ENCODE data around the gene S100A10.

S100A10 gene

GRCh38 chr1:151935894-151936602 is 57.6 kb downstream of the S100A10 start:
- DNase-seq (ENCODE audit: low read depth, low spot score): no peak

DNA sequence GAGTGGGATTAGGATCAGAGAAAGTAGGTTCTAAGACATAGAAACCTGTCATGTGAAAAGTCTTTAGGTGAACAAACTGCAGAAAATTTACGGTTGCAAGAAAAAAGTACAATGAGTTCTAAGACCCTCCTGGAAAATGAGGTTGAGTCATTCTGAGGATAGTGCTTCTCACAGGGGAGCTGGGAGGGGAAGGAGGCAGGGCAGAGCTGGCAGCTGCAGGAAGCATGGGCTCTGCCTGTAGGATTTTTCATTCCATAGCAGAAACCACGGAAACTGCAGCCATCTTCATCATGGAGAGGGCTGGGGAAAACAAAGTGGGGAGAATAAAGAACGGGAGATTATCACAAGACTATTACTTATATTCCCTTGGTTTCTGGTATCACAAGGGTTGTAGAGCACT is 58.5 kb downstream of the S100A10 start:
- no peak for DNase-seq (ENCODE audit: low read depth, low spot score)

DNA sequence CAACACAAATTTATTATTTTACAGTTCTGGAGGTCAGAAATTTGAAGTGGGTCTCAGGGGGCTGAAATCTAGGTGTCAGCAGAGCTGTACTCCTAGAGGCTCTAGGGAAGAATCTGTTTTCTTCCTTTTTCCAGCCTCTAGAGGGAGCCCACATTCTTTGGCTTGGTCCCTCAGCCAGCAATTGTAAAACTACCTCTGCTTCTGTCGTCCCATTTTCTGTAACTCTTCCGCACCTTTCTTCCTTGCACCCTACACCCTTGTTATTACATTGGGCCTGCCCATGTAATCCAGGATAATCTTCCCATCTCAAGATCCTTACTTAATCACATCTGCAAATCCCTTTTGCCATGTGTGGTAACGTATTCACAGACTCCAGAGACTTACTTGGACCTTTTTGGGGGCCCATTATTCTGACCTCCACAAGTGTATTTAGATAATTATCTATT is 59.6 kb downstream of the S100A10 start:
- DNase-seq (ENCODE audit: low read depth, low spot score): peak; percentile 31

Measured in activated CD4-positive, CD25-positive, alpha-beta regulatory T cell treated with anti-CD3 and anti-CD28 coated beads, Interleukin-2, amount 50 U/mL, for 16 hours (primary cell).